ENCODE data around the gene VANGL1. TPM values are rescaled to one million over a fixed set of nuclear protein-coding genes. Genes with fewer than 3 reads are reported as not detected.

The VANGL1 gene
- total RNA-seq, 1 donor from 2014 or later: 22.9 TPM

DNA sequence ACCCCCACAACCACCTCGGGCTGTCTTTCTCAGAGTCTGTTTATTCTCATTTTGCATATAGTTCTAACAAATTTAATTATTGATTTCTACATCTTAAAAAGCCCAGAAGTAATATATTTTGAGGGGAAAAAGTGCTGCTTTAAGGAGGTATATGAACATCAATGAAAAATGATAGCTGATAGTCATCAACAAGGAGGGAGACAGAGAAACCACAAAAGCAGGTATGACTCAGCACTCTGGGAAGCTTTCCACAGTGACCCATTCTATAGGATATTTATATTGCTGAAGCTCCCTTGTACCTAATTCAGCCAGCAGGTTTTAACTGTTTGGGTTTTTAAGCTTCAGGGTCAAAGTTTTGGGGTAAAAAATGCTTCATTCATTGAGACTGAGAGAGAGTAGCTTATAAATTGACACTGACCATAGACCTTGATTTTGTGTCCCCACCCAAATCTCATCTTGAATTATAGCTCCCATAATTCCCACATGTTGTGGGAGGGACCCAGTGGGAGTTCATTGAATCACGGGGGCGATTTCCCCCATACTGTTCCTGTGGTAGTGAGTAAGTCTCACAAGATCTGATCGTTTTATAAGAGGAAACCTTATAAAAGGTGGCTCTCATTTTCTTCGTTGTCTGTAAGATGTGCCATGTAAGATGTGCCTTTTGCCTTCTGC lies 27.4 kb downstream of the VANGL1 start:
- no peak for DNase-seq (ENCODE audit: low spot score, unreplicated experiment)
- no peak overlapping the region for H3K27ac Mint-ChIP-seq
- H3K9me3 Mint-ChIP-seq (ENCODE audit: low read depth): no peaks in the 10 kb centered on the region
- no peak overlapping the region for H3K4me3 Mint-ChIP-seq (ENCODE audit: low read depth)
- H3K27me3 Mint-ChIP-seq: no peaks in the 10 kb centered on the region
- peaks cover 22% of the 10 kb centered on the region for H3K36me3 Mint-ChIP-seq (ENCODE audit: insufficient read depth)
- peaks cover 26% of the 10 kb centered on the region for H3K4me1 Mint-ChIP-seq (ENCODE audit: low read depth)
- TF ChIP-seq, protein P1, sequence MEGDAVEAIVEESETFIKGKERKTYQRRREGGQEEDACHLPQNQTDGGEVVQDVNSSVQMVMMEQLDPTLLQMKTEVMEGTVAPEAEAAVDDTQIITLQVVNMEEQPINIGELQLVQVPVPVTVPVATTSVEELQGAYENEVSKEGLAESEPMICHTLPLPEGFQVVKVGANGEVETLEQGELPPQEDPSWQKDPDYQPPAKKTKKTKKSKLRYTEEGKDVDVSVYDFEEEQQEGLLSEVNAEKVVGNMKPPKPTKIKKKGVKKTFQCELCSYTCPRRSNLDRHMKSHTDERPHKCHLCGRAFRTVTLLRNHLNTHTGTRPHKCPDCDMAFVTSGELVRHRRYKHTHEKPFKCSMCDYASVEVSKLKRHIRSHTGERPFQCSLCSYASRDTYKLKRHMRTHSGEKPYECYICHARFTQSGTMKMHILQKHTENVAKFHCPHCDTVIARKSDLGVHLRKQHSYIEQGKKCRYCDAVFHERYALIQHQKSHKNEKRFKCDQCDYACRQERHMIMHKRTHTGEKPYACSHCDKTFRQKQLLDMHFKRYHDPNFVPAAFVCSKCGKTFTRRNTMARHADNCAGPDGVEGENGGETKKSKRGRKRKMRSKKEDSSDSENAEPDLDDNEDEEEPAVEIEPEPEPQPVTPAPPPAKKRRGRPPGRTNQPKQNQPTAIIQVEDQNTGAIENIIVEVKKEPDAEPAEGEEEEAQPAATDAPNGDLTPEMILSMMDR (IDR thresholded peaks at IDR 0.05; ENCODE audit: unreplicated experiment): no peak

DNA sequence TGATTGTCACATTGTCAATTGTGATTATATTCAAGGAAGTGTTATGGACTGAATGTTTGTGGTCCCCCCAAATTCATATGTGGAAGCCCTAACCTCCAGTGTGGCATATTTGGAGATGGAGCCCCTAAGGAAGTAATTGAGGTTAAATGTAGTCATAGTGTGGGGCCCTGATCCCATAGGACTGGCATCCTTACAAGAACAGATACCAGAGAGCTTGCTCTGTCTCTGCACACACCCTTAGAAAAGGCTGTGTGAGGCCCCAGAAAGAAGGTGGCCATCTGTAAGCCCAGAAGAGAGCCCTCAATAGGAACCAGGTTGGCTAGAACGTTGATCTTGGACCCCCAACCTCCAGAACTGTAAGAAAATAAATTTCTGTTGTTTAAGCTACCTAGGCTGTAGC lies 28.1 kb downstream of the VANGL1 start:
- DNase-seq (ENCODE audit: low spot score, unreplicated experiment): no peak
- Mint-ChIP-seq H3K27ac (no peak overlapping the region), H3K27me3 (no peaks in the 10 kb centered on the region), H3K9me3 (ENCODE audit: low read depth) (no peaks in the 10 kb centered on the region), H3K4me3 (ENCODE audit: low read depth) (no peak overlapping the region), H3K36me3 (ENCODE audit: insufficient read depth) (peaks cover 24% of the 10 kb centered on the region), H3K4me1 (ENCODE audit: low read depth) (peaks cover 26% of the 10 kb centered on the region)
- TF ChIP-seq, protein P1 (IDR thresholded peaks at IDR 0.05; ENCODE audit: unreplicated experiment): no peak

DNA sequence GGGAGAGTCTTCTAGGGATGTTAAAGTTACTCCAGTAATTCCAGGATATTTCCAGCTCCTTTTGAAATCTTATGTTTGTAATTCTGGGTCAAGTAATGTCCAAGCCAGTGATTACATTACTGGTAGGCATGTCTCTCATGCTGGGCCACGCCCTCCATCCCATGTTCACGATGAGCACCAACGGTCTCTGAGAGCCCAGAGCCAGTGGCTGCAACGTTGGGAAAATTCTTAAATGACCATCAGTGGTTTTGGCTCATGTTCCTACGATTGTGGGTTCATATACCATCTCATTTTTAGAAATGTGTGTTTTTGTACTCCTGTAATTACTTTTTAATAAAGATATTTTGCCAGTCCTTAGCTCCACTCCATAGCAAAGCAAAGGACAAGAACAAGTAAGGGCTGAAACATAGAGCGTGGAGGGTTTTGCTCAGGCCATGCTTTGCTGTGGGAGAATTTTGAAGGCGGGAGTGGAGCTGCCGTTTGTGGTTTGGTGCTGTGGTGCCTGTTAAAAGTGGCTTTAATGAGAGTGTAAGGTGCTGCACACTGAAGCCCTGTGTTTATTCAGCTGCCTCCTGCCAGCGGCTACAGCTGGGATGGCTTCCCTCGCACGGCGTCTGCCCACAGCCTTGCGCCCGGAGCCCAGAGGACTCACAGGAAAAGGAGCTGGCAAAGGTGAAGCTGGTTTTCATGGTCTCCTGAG lies 28.9 kb downstream of the VANGL1 start:
- Mint-ChIP-seq H3K4me1 (ENCODE audit: low read depth) (peaks cover 26% of the 10 kb centered on the region), H3K36me3 (ENCODE audit: insufficient read depth) (peaks cover 24% of the 10 kb centered on the region), H3K9me3 (ENCODE audit: low read depth) (no peaks in the 10 kb centered on the region), H3K4me3 (ENCODE audit: low read depth) (no peak overlapping the region), H3K27me3 (no peaks in the 10 kb centered on the region), H3K27ac (no peak overlapping the region)
- DNase-seq (ENCODE audit: low spot score, unreplicated experiment): no peak
- TF ChIP-seq, protein P1 (IDR thresholded peaks at IDR 0.05; ENCODE audit: unreplicated experiment): no peak

DNA sequence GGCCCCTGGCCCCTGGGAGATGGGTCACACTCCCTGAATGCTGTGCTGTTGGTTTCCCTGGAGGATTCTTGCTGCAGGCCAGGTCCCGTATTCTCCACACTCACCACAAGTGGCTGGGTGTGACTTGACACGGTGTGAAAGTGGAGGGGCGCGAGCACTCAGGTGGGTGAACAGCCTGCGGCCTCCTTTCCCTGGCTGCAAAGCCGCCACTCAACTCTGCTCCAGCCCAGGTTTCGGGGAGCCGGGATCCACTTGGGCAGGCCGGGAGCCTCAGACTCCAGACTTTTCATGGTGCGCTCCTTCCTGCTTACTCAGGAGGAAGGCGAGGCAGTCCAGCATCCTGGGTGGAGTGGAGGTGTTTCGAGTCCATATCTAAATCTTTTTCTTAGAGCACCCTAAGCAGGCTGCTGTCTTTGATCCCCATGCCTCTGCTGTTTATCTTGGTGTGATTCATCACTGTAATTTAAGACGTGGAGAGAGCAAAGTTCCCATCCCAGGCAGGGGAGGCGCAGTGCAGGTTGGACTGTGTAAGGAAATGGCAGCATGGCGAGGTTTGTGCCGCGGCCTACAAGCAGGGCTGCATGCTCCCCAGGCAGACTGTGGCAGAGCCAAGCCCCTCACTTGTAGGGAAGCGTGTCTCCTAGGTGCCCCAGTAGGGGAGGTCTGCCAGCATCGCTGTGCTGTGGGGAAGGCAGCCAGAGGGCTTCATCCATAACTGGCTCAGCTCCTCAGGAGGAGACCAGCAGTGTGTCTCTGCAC lies 29.6 kb downstream of the VANGL1 start:
- H3K27ac Mint-ChIP-seq: no peak overlapping the region
- no peaks in the 10 kb centered on the region for H3K27me3 Mint-ChIP-seq
- no peaks in the 10 kb centered on the region for H3K9me3 Mint-ChIP-seq (ENCODE audit: low read depth)
- H3K4me3 Mint-ChIP-seq (ENCODE audit: low read depth): no peak overlapping the region
- H3K4me1 Mint-ChIP-seq (ENCODE audit: low read depth): peaks cover 26% of the 10 kb centered on the region
- DNase-seq (ENCODE audit: low spot score, unreplicated experiment): no peak
- peaks cover 21% of the 10 kb centered on the region for H3K36me3 Mint-ChIP-seq (ENCODE audit: insufficient read depth)
- TF ChIP-seq, protein P1 (IDR thresholded peaks at IDR 0.05; ENCODE audit: unreplicated experiment): no peak

DNA sequence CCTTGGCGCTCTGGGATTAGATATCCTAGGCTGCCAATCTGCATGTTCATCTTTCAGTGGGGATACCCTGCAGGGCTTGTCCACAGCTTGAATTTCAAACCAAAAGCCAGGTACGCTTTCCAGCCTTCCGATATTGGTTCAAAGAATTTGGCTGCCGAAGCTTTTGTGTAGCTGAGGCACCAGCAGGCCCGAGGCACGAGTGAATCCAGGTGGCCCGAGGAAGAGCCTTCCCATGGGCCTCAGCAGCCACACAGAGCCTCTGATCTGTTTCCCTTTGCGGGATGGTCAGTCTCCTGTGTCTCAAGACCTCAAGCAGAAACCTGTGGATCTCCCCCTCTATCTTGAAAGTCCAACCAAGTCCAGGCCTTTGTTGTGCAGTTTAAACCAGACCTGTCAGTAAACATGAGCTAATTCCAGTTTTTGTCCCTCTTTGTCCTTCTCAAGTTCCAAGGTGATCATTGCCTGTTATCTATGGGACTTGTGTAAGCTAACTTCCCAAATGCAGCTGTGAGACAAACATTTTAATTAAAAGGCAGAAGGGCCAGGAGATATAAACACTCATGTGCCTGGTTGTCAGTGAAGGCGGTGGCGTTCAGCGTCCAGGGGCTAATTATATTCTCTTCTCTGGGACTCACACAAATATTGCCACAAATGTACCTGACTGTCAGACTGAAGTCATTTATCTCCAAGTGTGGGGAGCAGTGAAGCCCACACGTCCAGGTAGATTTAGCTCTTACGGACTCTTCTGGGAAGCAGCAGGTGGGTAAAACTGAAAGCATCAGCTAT lies 30.6 kb downstream of the VANGL1 start:
- no peaks in the 10 kb centered on the region for H3K27me3 Mint-ChIP-seq
- no peaks in the 10 kb centered on the region for H3K9me3 Mint-ChIP-seq (ENCODE audit: low read depth)
- peaks cover 21% of the 10 kb centered on the region for H3K36me3 Mint-ChIP-seq (ENCODE audit: insufficient read depth)
- peaks cover 32% of the 10 kb centered on the region for H3K4me1 Mint-ChIP-seq (ENCODE audit: low read depth)
- no peak overlapping the region for H3K4me3 Mint-ChIP-seq (ENCODE audit: low read depth)
- DNase-seq (ENCODE audit: low spot score, unreplicated experiment): no peak
- TF ChIP-seq, protein P1 (IDR thresholded peaks at IDR 0.05; ENCODE audit: unreplicated experiment): no peak
- peak overlapping the region; percentile 74 for H3K27ac Mint-ChIP-seq

Data from progenitor cell of endocrine pancreas (in vitro differentiated cells).